Endometrial microvascular endothelial cells (primary cell): ENCODE measurements around the gene KCTD18. TPM values are rescaled to one million over a fixed set of nuclear protein-coding genes. Genes with fewer than 3 reads are reported as not detected.

ENCODE experiments used
- in situ Hi-C: cut with HindIII; loops from 2 replicates; pipeline ENCODE4 v1.10.0; 2017; ENCODE audit warnings: low sequenced_read_pairs, low pct_unique_long_range_greater_than_20kb; ENCODE audit errors: inconsistent ontology term
- total RNA-seq: library from RNA; depleted of rRNA; stranded (reverse); fragments of >200 nt; gene quantifications from one replicate; pipeline ENCODE4 v1.2.3, GENCODE V29; 2015; ENCODE audit errors: inconsistent ontology term

Gene KCTD18
- total RNA-seq, 1 donor from 2014 or later = 6.9 TPM

DNA sequence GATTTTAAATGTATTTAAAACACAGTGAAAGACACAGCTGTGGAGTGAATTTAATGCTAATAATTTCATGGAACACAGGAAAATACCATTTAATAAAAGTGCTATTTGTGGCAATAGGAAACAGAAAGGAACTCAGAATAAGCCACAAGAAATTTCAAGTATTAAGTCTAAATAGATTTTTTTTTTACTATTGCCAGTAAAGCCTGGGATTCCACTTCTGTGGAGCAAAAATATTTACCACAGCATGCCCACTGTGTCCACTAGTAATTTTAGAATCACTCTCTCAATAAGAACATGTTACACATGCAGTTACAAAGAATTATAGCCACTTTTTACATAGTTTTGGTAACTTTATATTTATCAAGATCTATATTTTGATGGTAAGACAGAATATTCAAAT, 17.2 kb downstream of the KCTD18 start:
- in situ Hi-C loops = loop anchor here (25.0 kb wide), 1 partner anchor 530 kb away; the partner anchor contains the start of genes MAIP1 and TYW5

DNA sequence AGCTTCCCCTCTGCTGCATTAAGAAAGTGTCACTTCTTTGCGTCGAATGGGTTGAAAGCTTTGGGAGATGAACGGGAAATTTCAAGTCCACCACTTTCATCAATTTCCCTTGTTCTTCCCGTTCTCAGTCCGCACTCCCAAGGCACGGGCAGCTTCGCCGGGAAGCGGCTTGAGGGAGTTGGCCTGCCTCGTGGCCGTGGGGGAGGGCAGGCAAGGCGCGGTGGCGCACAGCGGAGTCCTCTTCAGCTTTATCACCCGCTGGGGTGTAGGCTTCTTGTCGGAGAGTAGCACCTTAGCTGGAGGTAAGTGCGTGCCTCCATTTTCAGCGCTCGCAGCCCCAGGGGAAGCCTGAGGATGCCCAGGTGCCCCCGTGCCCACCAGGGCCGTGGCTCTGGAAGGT, 19.9 kb downstream of the KCTD18 start:
- in situ Hi-C loops = loop anchor here (25.0 kb wide), 1 partner anchor 528 kb away; the partner anchor contains the start of genes MAIP1 and TYW5

DNA sequence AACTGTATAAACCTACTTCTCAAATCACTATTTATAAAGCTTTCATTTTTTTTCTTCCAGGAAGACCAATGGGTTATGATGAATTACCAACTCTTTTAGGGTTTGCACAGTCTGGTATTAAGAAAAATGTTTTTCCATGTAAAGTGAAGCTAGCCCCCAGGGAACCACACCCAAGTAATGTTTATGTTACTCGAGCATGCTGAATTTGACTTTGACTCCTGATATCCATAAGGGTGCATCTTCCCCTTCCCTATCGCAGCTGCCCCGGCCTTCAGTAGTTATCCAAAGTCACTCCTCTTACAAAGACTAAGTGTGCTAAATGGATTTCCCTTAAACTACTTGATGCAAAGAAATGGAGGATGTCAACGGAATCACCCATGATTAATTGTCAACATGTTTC, 21.7 kb downstream of the KCTD18 start:
- in situ Hi-C loops = loop anchor here (25.0 kb wide), 1 partner anchor 526 kb away; the partner anchor contains the start of genes MAIP1 and TYW5

DNA sequence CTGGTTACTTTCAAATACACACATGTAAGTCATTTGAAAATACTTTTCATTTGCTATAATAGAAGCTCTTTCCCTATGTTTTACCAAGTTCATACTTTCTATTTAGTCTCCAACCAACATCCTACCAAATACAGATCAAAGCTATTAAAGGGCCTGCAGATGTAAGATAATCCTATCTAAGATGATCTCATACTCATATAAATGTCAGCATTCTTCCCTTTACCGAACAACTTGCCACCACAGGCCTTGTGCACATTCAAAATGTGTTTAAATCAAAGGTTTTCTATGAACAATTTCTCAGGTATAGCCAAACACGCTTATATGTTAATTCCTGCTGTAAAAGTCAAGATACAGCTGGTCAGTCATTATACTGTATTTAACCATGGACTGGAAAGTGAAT, 23.3 kb downstream of the KCTD18 start:
- in situ Hi-C loops = loop anchor here (25.0 kb wide), 1 partner anchor 524 kb away; the partner anchor contains the start of genes MAIP1 and TYW5

DNA sequence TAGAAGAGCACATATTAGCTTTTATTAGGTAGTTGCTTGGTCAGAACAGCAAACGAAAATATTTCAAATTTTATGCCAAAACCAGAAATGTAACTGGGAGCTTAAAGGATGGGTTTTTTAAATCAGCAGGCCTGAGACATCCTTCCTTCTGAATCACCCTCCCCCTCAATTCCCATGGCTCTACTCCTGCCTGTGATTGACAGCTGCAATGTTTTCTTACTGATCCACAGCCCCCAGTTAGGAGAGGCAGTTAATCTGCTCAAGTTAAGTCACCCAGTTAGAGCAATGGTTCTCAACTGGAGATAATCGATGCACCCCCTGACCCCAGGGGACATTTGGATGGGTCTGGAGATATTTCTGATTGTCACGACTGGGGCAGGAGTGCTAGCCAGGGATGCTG, 24.9 kb downstream of the KCTD18 start:
- in situ Hi-C loops = loop anchor here (25.0 kb wide), 1 partner anchor 523 kb away; the partner anchor contains the start of genes MAIP1 and TYW5

DNA sequence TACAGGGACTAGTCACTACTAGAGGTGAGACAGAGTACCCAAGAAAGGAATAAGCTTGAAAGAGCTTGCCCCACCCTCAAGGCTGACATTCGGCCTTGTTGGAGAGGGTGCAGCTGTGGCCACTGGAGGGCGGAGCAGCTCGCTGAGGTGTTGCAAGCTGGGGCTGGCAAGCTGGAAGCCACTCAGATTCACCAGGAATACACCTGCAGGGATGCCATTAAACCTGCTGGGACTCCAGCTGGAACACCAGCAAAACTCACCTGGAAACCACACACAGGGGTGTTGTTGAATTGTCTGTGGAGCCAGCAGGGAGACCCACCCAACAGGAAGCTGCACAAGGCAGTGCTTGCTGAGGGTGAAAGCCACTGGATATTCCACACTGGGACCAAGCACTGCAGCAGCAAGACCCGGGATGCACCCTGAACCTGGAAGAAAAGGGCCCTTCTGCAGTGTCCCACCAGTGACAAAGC, 26.1 kb downstream of the KCTD18 start:
- in situ Hi-C loops = loop anchor here (25.0 kb wide), 1 partner anchor 521 kb away; the partner anchor contains the start of genes MAIP1 and TYW5

DNA sequence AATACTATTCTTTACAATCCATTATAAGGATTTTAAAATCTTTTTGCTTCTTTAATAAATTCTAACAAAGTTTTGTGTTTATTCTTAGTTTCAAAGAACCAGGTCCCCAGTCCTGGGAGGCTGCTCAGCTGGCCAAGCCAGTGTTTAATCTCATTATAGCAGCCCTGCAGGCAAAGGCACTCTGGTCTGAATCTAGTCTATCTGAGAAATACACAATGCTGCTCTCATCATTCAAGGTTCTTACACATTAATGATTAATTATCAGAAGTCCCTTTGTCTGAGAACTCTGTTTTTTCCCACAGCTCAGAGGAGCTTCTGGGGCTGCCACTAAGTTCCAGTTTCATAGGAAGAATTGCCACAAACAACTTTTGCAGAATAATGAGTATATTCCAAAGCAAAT, 27.7 kb downstream of the KCTD18 start:
- in situ Hi-C loops = loop anchor here (25.0 kb wide), 1 partner anchor 520 kb away; the partner anchor contains the start of genes MAIP1 and TYW5

DNA sequence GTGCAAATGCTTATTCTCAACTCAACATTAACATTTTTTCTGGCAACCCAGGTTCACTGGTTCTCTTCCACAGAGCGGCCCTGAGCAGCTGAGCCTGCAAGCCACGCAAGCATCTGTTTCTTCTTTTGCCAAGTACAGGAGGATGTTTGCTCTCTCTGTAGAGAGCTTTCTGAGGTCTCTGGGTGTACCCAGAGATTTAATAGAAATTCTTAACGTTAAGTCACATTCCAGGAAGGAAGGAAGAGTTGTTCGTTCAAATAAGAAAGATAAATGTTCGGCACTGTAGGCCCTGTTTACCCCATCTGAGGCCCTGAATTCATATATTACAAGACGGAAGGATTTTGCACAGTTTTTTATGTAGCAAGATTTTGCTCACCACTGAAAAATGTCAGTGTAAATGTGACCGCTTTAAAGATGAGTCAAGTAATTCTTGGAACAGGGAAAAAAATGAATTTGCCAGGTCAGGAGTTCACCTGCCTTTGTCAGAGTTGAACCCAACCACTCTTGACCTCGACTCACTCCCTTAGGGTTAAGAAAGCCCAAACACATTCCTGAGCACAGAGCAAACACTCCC, 30.1 kb downstream of the KCTD18 start:
- in situ Hi-C loops = loop anchor here (25.0 kb wide), 1 partner anchor 517 kb away; the partner anchor contains the start of genes MAIP1 and TYW5

DNA sequence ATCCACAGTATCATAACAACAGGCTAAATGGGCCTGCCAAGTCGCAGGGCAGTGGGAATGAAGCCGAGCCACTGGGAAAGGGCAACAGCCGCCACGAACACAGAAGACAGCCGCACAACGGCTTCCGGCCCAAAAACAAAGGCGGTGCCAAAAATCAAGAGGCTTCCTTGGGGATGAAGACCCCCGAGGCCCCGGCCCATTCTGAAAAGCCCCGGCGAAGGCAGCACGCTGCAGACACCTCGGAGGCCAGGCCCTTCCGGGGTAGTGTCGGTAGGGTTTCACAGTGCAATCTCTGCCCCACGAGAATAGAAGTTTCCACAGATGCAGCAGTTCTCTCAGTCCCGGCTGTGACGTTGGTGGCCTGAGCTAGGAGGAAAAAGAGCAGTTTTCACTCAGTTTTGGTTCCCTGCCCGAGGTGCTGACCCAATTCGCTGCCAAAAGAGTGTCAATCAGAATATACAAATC, 32.2 kb downstream of the KCTD18 start:
- in situ Hi-C loops = loop anchor here (25.0 kb wide), 1 partner anchor 515 kb away; the partner anchor contains the start of genes MAIP1 and TYW5

DNA sequence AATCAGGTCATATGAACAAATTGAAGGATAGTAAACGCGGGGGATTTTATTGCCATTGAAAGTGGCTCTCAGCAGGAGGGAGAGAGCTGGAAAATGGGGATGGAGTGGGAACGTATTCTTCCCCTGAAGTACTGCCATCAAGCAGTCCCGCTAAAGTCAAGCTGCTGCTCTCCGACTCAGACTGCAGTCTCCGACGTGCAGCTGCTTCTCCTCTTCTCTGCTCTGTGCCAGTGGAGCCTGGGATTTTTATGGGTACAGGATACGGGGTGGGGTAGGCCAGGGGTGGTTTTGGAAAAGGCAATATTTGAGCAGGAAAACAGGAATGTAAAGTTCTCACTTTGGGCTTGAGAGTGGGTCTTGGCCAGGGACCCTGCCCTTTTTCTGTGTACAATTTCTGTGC, 33.0 kb downstream of the KCTD18 start:
- in situ Hi-C loops = loop anchor here (25.0 kb wide), 1 partner anchor 515 kb away; the partner anchor contains the start of genes MAIP1 and TYW5

DNA sequence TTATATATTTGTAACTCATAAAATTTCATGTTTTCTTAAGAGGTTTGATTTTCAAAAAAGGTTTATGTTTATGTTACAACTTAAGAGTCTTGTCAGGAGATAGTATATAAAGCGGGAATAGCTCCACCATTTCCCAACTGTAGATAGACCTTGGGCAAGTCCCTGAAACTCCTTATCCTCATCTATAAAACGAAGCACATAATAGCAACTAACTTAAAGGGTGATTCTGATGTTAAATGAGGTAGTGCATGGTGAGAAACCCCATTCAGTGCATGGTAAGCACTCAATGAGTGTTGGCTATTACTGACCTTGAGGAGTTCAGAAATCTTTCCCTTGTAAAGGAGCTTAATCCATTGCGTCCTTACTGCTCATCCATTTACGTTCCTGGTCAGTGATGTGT, 34.1 kb downstream of the KCTD18 start:
- in situ Hi-C loops = loop anchor here (25.0 kb wide), 1 partner anchor 513 kb away; the partner anchor contains the start of genes MAIP1 and TYW5

DNA sequence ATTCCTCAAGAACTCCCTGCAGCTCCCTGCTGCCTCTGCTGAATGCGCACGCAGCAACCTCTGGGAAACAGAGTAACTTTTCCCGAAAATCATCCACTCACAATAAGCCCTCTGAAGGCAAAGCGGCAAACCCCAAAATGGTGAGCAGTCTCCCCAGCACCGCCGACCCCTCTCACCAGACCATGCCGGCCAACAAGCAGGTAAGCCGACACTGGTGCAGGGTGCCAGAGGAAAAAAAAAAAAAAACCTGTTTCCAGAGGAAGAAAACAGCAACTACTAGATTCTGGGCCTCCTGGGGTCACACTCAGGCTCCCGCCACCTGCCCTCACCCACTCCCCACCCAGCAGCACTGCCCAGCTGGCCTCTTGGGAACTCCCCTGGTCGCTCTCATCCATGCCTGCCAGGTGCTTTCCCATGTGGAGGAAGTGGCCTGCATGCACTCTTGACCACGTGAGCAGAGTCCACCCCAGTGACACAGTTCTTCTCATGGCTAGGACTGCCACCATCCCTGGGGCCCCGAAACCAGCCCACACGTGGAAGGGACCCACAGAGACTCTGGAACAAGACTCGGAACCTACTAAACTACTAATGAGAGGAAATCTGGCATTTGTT, 36.9 kb downstream of the KCTD18 start:
- in situ Hi-C loops = no loop called here

DNA sequence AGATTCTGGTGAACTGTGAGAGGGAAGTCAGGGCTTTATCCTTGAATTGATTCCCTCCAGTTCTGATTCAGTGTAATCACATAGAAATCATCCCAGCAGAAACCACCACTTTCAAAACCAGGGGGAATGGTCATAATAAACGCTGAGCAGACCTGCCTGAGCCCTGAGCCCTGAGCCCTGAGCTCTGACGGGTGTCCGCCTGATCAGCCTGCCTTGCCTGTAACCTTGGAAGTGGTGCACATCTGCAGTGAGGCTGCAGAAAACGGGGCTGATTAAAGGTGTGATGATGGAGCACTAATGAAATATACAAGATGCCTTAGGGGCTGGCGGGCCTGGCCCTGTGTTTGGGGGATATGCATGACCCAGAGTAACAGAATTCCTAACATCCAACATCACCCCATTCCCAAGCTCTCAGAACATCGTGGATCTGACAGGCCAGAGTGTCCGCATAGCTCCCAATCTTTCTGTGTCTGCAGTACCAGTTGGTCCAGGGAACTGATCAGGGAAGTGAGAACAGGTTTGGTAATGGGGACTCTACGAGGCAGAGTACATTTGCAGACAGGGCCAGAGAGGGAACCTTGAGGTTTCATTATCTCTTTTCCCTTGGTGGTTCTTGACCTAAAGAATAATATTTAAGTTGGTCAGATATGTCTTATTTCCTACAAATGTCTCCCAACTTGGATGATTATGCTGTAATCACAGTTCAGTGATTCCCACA, 37.8 kb downstream of the KCTD18 start:
- in situ Hi-C loops = no loop called here

DNA sequence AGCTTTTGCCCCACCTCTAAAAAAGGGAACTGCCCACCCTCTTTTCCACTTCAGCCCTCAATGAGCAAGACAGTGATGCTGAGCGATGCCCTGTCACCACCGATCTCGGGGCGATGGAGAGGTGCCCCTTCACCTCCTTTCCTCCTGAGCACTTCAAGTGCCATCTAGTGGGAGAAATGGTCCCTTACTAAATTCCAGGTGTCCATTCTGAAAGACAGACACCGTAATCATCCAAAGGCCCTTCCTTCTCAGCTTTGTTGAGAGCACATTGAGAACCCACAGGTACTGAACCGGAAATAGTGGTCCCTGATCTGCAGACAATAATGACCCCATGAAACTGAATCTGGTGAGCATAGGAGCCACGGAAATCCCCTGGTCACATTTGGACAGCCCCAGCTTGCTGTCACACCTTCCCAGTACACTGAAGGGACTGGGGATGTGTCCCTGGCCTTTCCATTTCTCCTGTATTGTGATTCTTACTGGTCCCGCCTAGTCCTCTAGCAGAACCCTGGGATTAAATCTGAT, 38.5 kb downstream of the KCTD18 start:
- in situ Hi-C loops = no loop called here

DNA sequence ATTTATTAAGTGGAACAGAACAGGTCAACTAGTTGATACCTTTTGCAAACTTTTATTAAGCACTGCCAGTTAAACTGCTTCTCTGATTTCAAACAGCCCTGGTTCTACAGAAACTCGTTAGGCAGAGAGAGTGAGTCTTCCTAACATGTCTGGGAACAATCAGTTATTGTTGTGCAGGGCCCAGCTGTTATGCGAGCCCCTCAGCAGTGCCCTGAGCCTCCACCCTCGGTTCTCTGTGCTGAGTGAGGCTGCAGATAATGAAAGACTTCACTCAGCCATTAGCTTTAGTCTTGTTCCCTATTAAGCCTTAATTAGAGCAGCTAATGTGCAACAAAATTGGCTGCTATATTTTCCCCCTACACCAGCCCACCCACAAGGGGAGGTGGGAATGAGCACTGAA, 39.6 kb downstream of the KCTD18 start:
- in situ Hi-C loops = no loop called here

DNA sequence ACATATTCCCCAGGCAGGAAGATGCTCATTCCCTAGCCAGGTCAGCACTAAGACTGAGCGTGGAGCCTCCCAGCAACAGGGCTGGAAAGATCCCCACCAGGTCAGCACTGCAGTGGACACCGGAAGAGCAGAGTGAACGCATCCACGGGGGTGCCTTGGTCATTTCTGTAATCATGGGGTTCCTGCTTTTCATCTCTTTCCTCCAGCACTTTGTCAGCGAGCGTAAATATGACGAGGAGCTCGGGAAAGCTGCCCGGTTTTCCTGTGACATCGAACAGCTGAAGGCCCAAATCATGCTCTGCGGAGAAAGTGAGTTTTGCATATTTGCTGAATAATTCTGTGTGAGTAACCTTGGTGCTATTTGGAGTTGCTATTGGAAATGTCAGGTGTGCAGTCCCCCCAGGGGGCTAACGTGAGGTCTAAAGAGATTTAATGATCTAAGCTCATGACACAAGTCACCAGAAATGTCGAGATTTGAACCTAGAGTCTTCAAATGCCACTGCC, 40.1 kb downstream of the KCTD18 start:
- in situ Hi-C loops = no loop called here

DNA sequence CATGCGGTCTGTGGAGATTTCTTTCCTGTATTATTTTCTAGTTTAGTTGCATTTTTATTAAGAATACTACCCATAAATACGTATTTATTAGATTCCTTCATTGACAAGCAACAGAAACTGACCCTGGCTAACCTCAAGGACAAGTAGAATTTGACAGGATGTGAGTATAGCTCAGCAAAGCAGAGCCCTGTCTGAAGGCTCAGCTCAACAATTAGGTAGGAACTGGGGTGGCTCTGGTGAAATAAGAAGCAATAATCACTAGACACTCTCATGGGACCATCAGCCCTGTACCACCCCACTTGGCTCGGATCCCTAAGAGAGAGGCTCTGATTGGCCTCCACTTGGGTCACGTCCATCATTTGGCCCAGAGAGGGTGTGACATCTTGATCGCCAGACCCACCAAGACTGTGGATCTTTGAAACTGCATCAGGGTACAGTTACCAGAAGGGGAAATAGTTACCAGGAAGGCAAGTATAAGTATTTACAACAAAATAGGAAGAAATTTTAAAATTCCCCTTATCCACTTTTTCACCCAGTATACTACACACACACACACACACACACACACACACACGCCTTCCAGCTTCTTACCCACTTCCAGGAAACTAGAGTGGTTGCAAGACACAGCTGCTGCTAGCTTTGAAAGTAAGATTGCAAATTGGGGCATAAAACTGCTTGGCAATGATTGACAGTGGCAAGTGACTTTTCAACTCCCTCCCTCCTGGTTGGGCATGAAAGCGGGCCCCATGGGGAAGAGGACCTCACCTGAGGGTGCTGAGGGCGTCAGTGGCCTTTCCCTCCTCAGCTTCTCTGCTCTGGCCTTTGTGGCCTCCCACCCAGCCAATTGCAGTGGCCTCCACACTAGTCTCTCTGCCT, 41.8 kb downstream of the KCTD18 start:
- in situ Hi-C loops = no loop called here
